Astrocyte (in vitro differentiated cells and primary cell): Measurements from ENCODE around the gene AFF2.

Source experiments
- EZH2 ChIP-seq: IDR thresholded peaks from 2 replicates; pipeline ENCODE4 v1.6.1; 2012; ENCODE audit warnings: mild to moderate bottlenecking, low read length, inconsistent platforms; ENCODE audit not compliant: insufficient read depth
- TF ChIP-seq, protein P1 (sequence below): IDR thresholded peaks from 2 replicates; pipeline ENCODE4 v1.5.1; 2011; ENCODE audit warnings: low read depth, mild to moderate bottlenecking, inconsistent platforms, low read length, moderate library complexity; ENCODE audit not compliant: insufficient read depth

DNA sequence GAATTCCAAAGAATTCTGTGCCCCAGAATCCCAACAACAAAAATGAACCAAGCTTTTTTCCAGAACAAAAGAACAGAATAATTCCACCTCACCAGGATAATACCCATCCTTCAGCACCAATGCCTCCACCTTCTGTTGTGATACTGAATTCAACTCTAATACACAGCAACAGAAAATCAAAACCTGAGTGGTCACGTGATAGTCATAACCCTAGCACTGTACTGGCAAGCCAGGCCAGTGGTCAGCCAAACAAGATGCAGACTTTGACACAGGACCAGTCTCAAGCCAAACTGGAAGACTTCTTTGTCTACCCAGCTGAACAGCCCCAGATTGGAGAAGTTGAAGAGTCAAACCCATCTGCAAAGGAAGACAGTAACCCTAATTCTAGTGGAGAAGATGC lies 161.6 kb downstream of the AFF2 start:
- TF ChIP-seq, protein P1, sequence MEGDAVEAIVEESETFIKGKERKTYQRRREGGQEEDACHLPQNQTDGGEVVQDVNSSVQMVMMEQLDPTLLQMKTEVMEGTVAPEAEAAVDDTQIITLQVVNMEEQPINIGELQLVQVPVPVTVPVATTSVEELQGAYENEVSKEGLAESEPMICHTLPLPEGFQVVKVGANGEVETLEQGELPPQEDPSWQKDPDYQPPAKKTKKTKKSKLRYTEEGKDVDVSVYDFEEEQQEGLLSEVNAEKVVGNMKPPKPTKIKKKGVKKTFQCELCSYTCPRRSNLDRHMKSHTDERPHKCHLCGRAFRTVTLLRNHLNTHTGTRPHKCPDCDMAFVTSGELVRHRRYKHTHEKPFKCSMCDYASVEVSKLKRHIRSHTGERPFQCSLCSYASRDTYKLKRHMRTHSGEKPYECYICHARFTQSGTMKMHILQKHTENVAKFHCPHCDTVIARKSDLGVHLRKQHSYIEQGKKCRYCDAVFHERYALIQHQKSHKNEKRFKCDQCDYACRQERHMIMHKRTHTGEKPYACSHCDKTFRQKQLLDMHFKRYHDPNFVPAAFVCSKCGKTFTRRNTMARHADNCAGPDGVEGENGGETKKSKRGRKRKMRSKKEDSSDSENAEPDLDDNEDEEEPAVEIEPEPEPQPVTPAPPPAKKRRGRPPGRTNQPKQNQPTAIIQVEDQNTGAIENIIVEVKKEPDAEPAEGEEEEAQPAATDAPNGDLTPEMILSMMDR = no peak
- no peak for TF ChIP-seq EZH2
